UCSD-AML1 (cell line): ENCODE results near the gene SHD.
A peak's percentile ranks its signal among the peaks of the same experiment; 100 is the strongest.
"Not testable (repeated sequence)": the region's sequence is repeated elsewhere in the genome, so short reads cannot be mapped to it uniquely, and the experiment has no call there.

Experiments used
- DNase-seq: peaks from one replicate; lab custom pipeline; 2025; ENCODE audit not compliant: unreplicated experiment; lab: John Stamatoyannopoulos, UW

SHD gene, protein sequence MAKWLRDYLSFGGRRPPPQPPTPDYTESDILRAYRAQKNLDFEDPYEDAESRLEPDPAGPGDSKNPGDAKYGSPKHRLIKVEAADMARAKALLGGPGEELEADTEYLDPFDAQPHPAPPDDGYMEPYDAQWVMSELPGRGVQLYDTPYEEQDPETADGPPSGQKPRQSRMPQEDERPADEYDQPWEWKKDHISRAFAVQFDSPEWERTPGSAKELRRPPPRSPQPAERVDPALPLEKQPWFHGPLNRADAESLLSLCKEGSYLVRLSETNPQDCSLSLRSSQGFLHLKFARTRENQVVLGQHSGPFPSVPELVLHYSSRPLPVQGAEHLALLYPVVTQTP

DNA sequence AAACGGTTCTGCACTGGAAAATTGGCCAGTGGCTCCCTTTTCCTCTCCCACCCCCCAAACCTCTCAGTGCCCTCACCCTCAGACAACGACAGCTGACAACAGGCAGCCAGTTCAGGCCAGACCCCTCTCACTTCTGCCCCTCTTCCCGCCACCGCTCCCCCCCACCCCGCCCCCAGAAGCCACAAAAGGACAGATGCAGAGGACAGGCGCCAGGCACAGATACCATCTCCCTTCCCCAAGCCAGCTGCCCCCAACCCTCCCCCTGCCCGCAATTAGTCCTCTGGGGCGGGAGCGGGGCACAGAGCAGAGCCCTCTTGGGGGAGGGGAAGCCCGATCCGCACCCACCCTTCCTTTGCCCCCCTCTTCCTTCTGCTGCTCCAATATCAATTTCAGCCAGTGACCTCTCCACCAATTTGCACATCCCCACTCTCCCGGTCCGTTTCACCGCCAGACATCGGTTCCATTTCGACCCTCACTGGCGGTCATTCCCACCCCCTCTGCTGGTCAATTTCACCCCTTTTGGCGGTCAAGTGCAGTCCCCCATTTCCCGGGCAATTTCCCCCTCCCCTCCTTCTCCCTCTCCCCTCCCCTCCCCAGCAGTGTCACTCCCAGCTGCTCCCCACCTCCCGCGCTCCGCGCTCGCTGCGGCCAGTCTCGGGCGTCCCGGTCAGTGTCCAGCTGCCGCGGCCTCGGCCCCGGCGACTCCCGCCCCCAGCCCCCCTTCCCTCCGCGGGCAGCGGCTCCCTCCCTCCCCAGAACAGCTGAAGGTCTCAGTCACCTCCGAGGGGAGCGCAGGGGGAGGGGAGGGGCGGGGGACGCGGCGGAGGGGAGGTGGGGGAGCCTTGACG lies at the start of gene SHD:
TSS of gene SHD (plus strand) at position 848 of the 848 bp plus-strand sequence. CDS start 798 bp downstream, outside the sequence.
- DNase-seq = no peak

DNA sequence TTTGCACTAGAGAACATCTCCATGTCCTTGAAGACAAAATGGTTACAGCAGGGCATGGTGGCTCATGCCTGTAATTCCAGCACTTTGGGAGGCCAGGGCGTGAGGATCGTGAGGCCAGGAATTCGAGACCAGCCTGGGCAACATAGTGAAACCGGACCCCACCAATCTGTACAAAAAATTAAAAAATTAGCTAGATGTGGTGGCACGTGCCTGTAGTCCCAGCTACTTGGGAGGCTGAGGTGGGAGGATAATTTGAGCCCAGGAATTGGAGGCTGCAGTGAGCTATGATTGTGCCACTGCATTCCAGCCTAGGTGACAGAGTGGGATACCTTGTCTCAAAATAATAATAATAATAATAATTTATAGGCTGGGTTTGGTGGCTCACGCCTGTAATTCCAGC lies 48.8 kb upstream of the SHD start:
- DNase-seq = not testable (repeated sequence)

- DNase-seq = not testable (repeated sequence)
Measured at GRCh38 chr19:4231521-4231920, 47.5 kb upstream of the SHD start.

GRCh38 chr19:4232139-4232538 lies 46.9 kb upstream of the SHD start:
- not testable (repeated sequence) for DNase-seq

GRCh38 chr19:4232614-4233281 lies 46.3 kb upstream of the SHD start:
- DNase-seq = no peak

- DNase-seq = peak; percentile 65
Measured at GRCh38 chr19:4233282-4233853, 45.7 kb upstream of the SHD start.

GRCh38 chr19:4234142-4234861 lies 44.8 kb upstream of the SHD start:
- no peak for DNase-seq

DNA sequence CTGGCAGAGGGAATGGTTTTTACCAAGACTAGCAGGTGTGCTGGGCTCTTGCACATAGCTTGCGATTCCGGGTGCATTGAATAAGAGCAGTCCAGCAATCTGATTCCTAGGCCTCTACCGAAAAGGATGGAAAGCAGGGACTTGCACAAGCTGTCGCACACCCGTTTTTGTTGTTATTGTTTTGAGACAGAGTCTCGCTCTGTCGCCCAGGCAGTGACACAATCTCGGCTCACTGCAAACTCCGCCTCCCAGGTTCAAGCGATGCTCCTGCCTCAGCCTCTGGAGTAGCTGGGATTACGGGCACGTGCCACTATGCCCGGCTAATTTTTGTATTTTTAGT lies 44.2 kb upstream of the SHD start:
- DNase-seq = no peak

- DNase-seq = not testable (repeated sequence)
Measured at GRCh38 chr19:4237510-4237909, 41.6 kb upstream of the SHD start.

DNA sequence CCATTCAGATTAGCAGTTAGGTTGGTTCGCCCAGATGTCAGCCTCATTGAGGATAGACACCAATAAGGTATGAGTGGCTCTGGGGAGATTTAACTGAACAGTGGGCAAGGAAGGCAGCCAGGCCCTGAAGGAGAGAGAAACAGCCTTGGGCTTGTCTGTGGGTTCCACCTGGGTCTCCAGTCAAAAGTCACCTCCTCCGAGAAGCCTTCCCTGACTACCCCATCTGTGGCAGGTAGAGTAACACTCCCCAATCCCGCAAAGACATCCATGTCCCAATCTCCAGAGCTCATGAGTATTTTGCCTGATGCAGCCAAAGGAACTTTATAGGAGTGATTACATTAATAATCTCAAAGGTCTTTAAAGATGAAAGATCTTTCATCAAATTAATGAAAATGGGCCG lies 40.2 kb upstream of the SHD start:
- DNase-seq = no peak

GRCh38 chr19:4241824-4242430 lies 37.1 kb upstream of the SHD start:
- DNase-seq = no peak

- not testable (repeated sequence) for DNase-seq
Measured at GRCh38 chr19:4245938-4246337, 33.1 kb upstream of the SHD start.

DNA sequence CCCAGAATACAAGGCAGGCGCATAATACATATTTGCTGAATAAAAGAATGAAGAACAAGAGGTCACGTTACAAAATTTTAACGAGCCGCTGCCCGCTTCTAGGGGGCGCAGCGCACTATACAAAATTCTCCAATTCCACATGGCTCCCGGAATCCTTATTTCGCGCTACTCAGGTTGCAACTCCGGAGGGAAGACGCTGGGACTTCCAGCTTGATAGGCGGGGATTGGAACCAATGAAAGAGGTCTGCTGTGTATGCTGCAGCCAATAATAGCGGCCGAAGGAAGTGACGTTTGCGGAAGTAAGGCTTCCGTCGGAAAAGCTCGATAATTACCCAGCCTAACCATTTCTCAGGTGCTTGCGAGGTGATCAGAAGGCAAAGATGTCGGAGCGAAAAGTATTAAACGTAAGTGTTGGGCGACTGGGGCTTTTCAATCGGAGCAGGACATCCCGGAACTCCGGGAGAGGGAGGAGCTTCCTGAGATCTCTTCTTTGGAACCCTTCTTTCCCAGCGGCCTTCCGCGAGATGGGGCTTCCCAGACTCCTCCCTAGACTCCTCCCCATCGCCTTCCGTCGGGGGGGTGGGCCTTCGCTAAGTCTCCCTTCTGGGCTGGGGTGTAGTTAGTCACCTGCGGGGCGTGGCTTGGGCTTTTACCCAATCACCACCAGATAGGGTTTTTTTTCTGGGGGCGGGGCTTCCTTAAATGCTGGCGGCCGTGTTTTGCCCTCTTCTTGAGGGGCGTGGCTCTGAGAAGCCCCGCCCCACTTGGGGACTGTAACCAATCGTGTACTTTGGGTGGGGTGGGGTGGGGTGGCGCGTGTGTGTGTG lies 32.1 kb upstream of the SHD start, which contains the start of gene YJU2:
TSS of gene YJU2 (plus strand) at position 314 of the 827 bp plus-strand sequence. CDS start at position 381, 67 bp downstream.
- DNase-seq = peak; percentile 99

DNA sequence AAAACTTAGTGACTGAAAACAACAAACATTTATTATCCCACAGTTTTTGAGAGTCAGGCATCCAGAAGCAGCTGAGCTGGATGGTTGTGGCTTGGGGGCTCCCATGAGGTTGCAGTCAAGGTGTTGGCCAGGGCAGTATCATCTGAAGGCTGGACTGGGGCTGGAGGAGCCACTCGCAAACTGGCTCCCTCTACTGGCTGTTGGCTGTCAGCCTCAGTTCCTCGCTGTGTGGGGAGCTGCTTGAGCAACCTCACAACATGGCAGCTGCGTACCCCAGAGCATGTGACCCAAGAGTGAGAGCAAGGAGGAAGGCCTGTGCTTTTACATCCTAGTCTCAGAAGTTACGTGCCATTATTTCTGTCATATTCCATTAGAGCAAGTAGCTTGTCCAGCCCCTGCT lies 22.5 kb upstream of the SHD start:
- no peak for DNase-seq

- no peak for DNase-seq
Measured at GRCh38 chr19:4257025-4257424, 22.0 kb upstream of the SHD start.

GRCh38 chr19:4258181-4258580 lies 20.9 kb upstream of the SHD start:
- no peak for DNase-seq

GRCh38 chr19:4260613-4261191 lies 18.4 kb upstream of the SHD start:
- DNase-seq = no peak

- no peak for DNase-seq
Measured at GRCh38 chr19:4264812-4265211, 14.3 kb upstream of the SHD start.
